H9 (cell line): Measurements from ENCODE around the gene DMTF1. TPM values are rescaled to one million over a fixed set of nuclear protein-coding genes. Genes with fewer than 3 reads are reported as not detected.

Experiments
- DNase-seq: peaks from one replicate; pipeline ENCODE4 v3.0.0-alpha.2; 2017
- H2AFZ ChIP-seq: one replicate; pipeline ENCODE4 v1.6.1; 2013; ENCODE audit warnings: mild to moderate bottlenecking, low read length, control low read depth, moderate library complexity
- H2AK5ac ChIP-seq: 2 replicates; pipeline ENCODE4 v1.6.1; 2013; ENCODE audit warnings: low read length, control low read depth, mixed read lengths; ENCODE audit not compliant: insufficient read length
- H2BK120ac ChIP-seq: one replicate; pipeline ENCODE4 v1.6.1; 2013; ENCODE audit warnings: low read depth, mild to moderate bottlenecking, low read length, control low read depth, inconsistent platforms; ENCODE audit not compliant: poor library complexity, severe bottlenecking
- H2BK12ac ChIP-seq: 2 replicates; pipeline ENCODE4 v1.6.1; 2013; ENCODE audit warnings: low read length, control low read depth, mixed read lengths, low read depth; ENCODE audit not compliant: insufficient read length
- H2BK15ac ChIP-seq: 2 replicates; pipeline ENCODE4 v1.6.1; 2013; ENCODE audit warnings: low read depth, low read length, control low read depth
- H2BK20ac ChIP-seq: one replicate; pipeline ENCODE4 v1.6.1; 2013; ENCODE audit warnings: low read depth, mild to moderate bottlenecking, low read length, control low read depth, inconsistent platforms; ENCODE audit not compliant: poor library complexity, severe bottlenecking
- H2BK5ac ChIP-seq: 2 replicates; pipeline ENCODE4 v1.6.1; 2013; ENCODE audit warnings: low read length, control low read depth, mixed read lengths; ENCODE audit not compliant: insufficient read length
- H3K14ac ChIP-seq: 2 replicates; pipeline ENCODE4 v1.6.1; 2013; ENCODE audit warnings: low read length, control low read depth; ENCODE audit not compliant: insufficient read depth
- H3K18ac ChIP-seq: 2 replicates; pipeline ENCODE4 v1.6.1; 2013; ENCODE audit warnings: low read depth, mild to moderate bottlenecking, mixed read lengths, low read length, control low read depth; ENCODE audit not compliant: insufficient read length
- H3K23ac ChIP-seq: 2 replicates; pipeline ENCODE4 v1.6.1; 2013; ENCODE audit warnings: low read length, control low read depth, mixed read lengths, low read depth; ENCODE audit not compliant: insufficient read length
- H3K23me2 ChIP-seq: 2 replicates; pipeline ENCODE4 v1.6.1; 2013; ENCODE audit warnings: low read depth, mild to moderate bottlenecking, mixed read lengths, low read length, control low read depth; ENCODE audit not compliant: insufficient read length, poor library complexity, severe bottlenecking
- H3K27ac ChIP-seq: 2 replicates; pipeline ENCODE4 v1.5.1; 2013; ENCODE audit warnings: low read length, control low read depth, mixed read lengths, low read depth; ENCODE audit not compliant: insufficient read length
- H3K27me3 ChIP-seq: 2 replicates; pipeline ENCODE4 v1.6.1; 2013; ENCODE audit warnings: low read length, control low read depth, inconsistent platforms; ENCODE audit not compliant: insufficient read depth
- H3K4ac ChIP-seq: 2 replicates; pipeline ENCODE4 v1.6.1; 2013; ENCODE audit warnings: low read depth, mild to moderate bottlenecking, control low read depth, inconsistent platforms, low read length, moderate library complexity
- H3K4me1 ChIP-seq: 2 replicates; pipeline ENCODE4 v1.6.1; 2013; ENCODE audit warnings: low read length, control low read depth, inconsistent platforms; ENCODE audit not compliant: insufficient read depth
- H3K4me2 ChIP-seq: 2 replicates; pipeline ENCODE4 v1.6.1; 2013; ENCODE audit warnings: low read length, control low read depth, mixed read lengths; ENCODE audit not compliant: insufficient read length, insufficient read depth
- H3K56ac ChIP-seq: 2 replicates; pipeline ENCODE4 v1.6.1; 2013; ENCODE audit warnings: low read depth, mild to moderate bottlenecking, mixed read lengths, low read length, control low read depth; ENCODE audit not compliant: insufficient read length
- H3K79me1 ChIP-seq: 2 replicates; pipeline ENCODE4 v1.6.1; 2013; ENCODE audit warnings: low read depth, mild to moderate bottlenecking, moderate library complexity, low read length, control low read depth, inconsistent platforms; ENCODE audit not compliant: insufficient read depth, poor library complexity, severe bottlenecking
- H3K79me2 ChIP-seq: 2 replicates; pipeline ENCODE4 v1.6.1; 2013; ENCODE audit warnings: low read length, control low read depth, inconsistent platforms; ENCODE audit not compliant: insufficient read depth
- H3K9ac ChIP-seq: 2 replicates; pipeline ENCODE4 v1.6.1; 2013; ENCODE audit warnings: low read length, control low read depth, mixed read lengths; ENCODE audit not compliant: insufficient read length; ENCODE audit errors: extremely low read depth
- H3K9me3 ChIP-seq: one replicate; pipeline ENCODE4 v1.6.1; 2013; ENCODE audit warnings: low read depth, low read length, inconsistent platforms; ENCODE audit not compliant: control insufficient read depth
- H3T11ph ChIP-seq: one replicate; pipeline ENCODE4 v1.6.1; 2013; ENCODE audit warnings: mild to moderate bottlenecking, low read length, control low read depth, inconsistent platforms
- H4K20me1 ChIP-seq: one replicate; pipeline ENCODE4 v1.6.1; 2013; ENCODE audit not compliant: control insufficient read depth, insufficient read length, insufficient read depth
- H4K5ac ChIP-seq: 2 replicates; pipeline ENCODE4 v1.6.1; 2013; ENCODE audit warnings: low read depth, mild to moderate bottlenecking, mixed read lengths, low read length, control low read depth; ENCODE audit not compliant: insufficient read length
- H4K8ac ChIP-seq: replicated peaks from 2 replicates; pipeline ENCODE4 v1.6.1; 2013; ENCODE audit warnings: low read length, control low read depth, mixed read lengths, low read depth; ENCODE audit not compliant: insufficient read length
- H4K91ac ChIP-seq: 2 replicates; pipeline ENCODE4 v1.6.1; 2013; ENCODE audit warnings: low read depth, mild to moderate bottlenecking, moderate library complexity, mixed read lengths, low read length, control low read depth; ENCODE audit not compliant: insufficient read length
- H3K27ac Mint-ChIP-seq, 3 experiments: 2 replicates in 2 of 3; 3 replicates in 1 of 3; pipeline ENCODE4 v1.8.0; 2020 to 2021; ENCODE audit warnings: mixed read lengths in 3 of 3, mild to moderate bottlenecking in 1 of 3, moderate library complexity in 1 of 3
- H3K27me3 Mint-ChIP-seq: 2 replicates; pipeline ENCODE4 v1.8.0; 2021; ENCODE audit warnings: low read depth, mild to moderate bottlenecking, moderate library complexity, mixed read lengths
- H3K36me3 Mint-ChIP-seq, 3 experiments: 2 replicates in 2 of 3; 3 replicates in 1 of 3; pipeline ENCODE4 v1.8.0; 2020 to 2021; ENCODE audit warnings: low read depth in 3 of 3, mixed read lengths in 3 of 3; ENCODE audit not compliant: insufficient read depth in 1 of 3
- H3K4me1 Mint-ChIP-seq, 2 experiments: 2 replicates each; pipeline ENCODE4 v1.8.0; 2020; ENCODE audit warnings: mixed read lengths in 2 of 2
- H3K4me3 Mint-ChIP-seq, 2 experiments: 2 replicates in 1 of 2; 3 replicates in 1 of 2; pipeline ENCODE4 v1.8.0; 2020 to 2021; ENCODE audit warnings: mild to moderate bottlenecking in 2 of 2, mixed read lengths in 2 of 2, moderate library complexity in 1 of 2
- H3K9me3 Mint-ChIP-seq, 2 experiments: 2 replicates in 1 of 2; 3 replicates in 1 of 2; pipeline ENCODE4 v1.8.0; 2020; ENCODE audit warnings: mild to moderate bottlenecking in 2 of 2, mixed read lengths in 2 of 2, moderate library complexity in 1 of 2
- WGBS: extraction: QIAGEN DNeasy Blood & Tissue Kit; methylation state at CpG from one replicate; pipeline ENCODE4 v1.1.7; 2013; ENCODE audit warnings: missing lambda C conversion rate, low lambda C conversion rate, mixed read lengths; ENCODE audit not compliant: insufficient read length; ENCODE audit errors: extremely low coverage; 5-methylcytosine and 5-hydroxymethylcytosine counted together
- total RNA-seq: library from RNA; stranded (reverse); gene quantifications from 2 replicates; pipeline ENCODE4 v1.2.1, GENCODE V29; 2021
- TF ChIP-seq, protein P1 (sequence below): fragments of 200-600 bp; sonication (generic); conservative IDR thresholded peaks from 3 replicates; pipeline ENCODE4 v1.8.0; 2021; ENCODE audit warnings: antibody characterized with exemption, mild to moderate bottlenecking

Gene DMTF1
- total RNA-seq, 1 experiment from 2014 or later: 111 TPM

DNA sequence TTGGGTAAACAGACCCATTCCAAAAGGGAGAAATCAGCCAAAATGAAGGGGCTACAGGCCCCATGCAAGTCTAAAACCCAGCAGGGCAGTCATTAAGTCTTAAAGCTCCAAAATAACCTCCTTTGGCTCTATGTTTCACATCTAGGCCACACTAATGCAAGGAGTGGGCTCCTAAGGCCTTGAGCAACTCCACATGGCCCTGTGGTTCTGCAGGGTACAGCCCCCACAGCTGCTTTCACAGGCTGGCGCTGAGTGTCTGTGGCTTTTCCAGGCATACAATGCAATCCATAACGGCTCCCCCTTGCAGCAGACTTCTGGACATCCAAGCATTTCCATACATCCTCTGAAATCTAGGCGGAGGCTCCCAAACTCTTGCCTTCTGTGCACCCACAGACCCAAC lies 58.3 kb downstream of the DMTF1 start:
- no peak overlapping the region for H3K4me3 Mint-ChIP-seq
- no peak overlapping the region for H2BK120ac ChIP-seq
- H2BK12ac ChIP-seq: no peak overlapping the region
- no peak overlapping the region for H3K23ac ChIP-seq
- H3K9ac ChIP-seq: no peak overlapping the region
- no peaks in the 10 kb centered on the region for H4K20me1 ChIP-seq
- H2BK20ac ChIP-seq: no peak overlapping the region
- no peaks in the 10 kb centered on the region for H3K4me1 ChIP-seq
- H3K4me1 Mint-ChIP-seq: peaks cover 7% of the 10 kb centered on the region in 2 experiments
- H4K91ac ChIP-seq: no peak overlapping the region
- no peak overlapping the region for H3K56ac ChIP-seq
- no peak overlapping the region for H4K8ac ChIP-seq
- no peaks in the 10 kb centered on the region for H3K23me2 ChIP-seq
- no peak overlapping the region for H2AK5ac ChIP-seq
- no peak overlapping the region for H3K14ac ChIP-seq
- no peak overlapping the region for H3K4ac ChIP-seq
- no peak for DNase-seq
- no peak overlapping the region for H2BK5ac ChIP-seq
- H3K9me3 ChIP-seq: peaks cover 9% of the 10 kb centered on the region
- H3K27me3 Mint-ChIP-seq: no peaks in the 10 kb centered on the region
- peaks cover 41 to 53% (median 43%) of the 10 kb centered on the region in 3 experiments for H3K36me3 Mint-ChIP-seq
- no peak overlapping the region for H2BK15ac ChIP-seq
- no peak overlapping the region for H3K27ac ChIP-seq
- peaks cover 24 to 25% of the 10 kb centered on the region in 2 experiments for H3K9me3 Mint-ChIP-seq
- no peak overlapping the region for H3K18ac ChIP-seq
- no peak overlapping the region for H3K27ac Mint-ChIP-seq
- H3T11ph ChIP-seq: no peak overlapping the region
- H3K27me3 ChIP-seq: no peaks in the 10 kb centered on the region
- TF ChIP-seq, protein P1, sequence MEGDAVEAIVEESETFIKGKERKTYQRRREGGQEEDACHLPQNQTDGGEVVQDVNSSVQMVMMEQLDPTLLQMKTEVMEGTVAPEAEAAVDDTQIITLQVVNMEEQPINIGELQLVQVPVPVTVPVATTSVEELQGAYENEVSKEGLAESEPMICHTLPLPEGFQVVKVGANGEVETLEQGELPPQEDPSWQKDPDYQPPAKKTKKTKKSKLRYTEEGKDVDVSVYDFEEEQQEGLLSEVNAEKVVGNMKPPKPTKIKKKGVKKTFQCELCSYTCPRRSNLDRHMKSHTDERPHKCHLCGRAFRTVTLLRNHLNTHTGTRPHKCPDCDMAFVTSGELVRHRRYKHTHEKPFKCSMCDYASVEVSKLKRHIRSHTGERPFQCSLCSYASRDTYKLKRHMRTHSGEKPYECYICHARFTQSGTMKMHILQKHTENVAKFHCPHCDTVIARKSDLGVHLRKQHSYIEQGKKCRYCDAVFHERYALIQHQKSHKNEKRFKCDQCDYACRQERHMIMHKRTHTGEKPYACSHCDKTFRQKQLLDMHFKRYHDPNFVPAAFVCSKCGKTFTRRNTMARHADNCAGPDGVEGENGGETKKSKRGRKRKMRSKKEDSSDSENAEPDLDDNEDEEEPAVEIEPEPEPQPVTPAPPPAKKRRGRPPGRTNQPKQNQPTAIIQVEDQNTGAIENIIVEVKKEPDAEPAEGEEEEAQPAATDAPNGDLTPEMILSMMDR: no peak
- H4K5ac ChIP-seq: no peak overlapping the region
- H2AFZ ChIP-seq: no peak overlapping the region
- H3K79me1 ChIP-seq: peaks cover 6% of the 10 kb centered on the region
- H3K4me2 ChIP-seq: no peak overlapping the region
- no CpG with 5 or more reads among the region's 3 CpGs for WGBS
- H3K79me2 ChIP-seq: peaks cover 6% of the 10 kb centered on the region; the same call in 1 of the 2 replicates
